Measurements from ENCODE around the gene SRGAP3.

Gene SRGAP3

DNA sequence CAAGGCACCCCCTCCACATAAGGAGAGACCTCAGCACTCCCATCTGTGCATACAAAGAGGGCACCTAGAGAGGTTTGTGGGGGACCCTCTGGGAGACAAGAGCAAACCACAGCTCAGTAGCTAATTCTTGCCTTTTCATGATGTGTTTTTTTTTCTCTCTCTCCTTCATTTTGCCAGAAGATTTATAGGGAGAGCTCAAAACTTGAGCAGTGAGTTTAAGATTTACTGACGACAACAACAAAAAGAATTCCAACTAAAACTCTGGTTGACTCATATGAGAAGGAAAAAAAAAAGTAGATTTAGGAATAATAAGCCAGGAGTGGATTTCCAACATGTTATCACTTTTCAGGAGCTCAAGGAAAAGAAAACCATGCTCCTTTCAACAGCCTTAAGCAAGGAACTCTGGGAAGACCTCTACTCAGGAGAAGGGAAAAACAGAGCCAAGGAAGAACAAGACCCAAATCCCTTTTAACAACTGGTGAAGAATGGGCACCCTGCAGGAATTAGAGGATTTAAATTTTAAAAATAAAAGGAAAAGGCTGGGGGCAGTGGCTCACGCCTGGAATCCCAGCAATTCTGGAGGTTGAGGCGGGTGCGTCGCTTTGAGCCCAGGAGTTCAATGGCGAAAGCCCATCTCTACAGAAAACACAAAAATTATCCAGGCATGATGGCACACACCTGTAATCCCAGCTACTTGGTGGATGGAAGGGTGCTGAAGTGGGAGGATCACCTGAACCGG lies 228.0 kb downstream of the SRGAP3 start:
- TF ChIP-seq, protein P1, sequence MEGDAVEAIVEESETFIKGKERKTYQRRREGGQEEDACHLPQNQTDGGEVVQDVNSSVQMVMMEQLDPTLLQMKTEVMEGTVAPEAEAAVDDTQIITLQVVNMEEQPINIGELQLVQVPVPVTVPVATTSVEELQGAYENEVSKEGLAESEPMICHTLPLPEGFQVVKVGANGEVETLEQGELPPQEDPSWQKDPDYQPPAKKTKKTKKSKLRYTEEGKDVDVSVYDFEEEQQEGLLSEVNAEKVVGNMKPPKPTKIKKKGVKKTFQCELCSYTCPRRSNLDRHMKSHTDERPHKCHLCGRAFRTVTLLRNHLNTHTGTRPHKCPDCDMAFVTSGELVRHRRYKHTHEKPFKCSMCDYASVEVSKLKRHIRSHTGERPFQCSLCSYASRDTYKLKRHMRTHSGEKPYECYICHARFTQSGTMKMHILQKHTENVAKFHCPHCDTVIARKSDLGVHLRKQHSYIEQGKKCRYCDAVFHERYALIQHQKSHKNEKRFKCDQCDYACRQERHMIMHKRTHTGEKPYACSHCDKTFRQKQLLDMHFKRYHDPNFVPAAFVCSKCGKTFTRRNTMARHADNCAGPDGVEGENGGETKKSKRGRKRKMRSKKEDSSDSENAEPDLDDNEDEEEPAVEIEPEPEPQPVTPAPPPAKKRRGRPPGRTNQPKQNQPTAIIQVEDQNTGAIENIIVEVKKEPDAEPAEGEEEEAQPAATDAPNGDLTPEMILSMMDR (IDR thresholded peaks at IDR 0.05) = no peak
- TF ChIP-seq ZFX (IDR thresholded peaks at IDR 0.05; ENCODE audit: borderline replicate concordance) = no peak
- H3K27ac ChIP-seq = no peak overlapping the region

DNA sequence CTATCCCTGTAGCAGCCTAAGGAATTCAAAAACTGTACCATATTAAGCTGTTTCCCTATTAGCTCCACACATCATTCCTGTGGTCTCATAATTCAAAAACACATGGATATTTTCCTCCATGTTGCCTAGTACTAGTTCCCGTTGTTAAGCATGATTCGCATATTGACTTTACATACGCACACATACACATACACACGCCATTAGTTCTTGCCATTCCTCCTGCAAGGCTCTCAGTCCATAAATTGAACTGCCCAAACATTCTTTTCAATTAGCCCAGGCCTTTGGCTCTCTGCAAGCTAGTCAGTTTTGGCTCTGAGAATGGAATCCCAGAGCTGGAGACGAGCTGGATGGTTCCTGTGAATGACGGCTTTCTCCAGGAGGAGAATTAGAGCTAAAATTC lies 229.0 kb downstream of the SRGAP3 start:
- H3K27ac ChIP-seq = no peak overlapping the region
- no peak for TF ChIP-seq ZFX (IDR thresholded peaks at IDR 0.05; ENCODE audit: borderline replicate concordance)
- TF ChIP-seq, protein P1 (IDR thresholded peaks at IDR 0.05) = no peak

DNA sequence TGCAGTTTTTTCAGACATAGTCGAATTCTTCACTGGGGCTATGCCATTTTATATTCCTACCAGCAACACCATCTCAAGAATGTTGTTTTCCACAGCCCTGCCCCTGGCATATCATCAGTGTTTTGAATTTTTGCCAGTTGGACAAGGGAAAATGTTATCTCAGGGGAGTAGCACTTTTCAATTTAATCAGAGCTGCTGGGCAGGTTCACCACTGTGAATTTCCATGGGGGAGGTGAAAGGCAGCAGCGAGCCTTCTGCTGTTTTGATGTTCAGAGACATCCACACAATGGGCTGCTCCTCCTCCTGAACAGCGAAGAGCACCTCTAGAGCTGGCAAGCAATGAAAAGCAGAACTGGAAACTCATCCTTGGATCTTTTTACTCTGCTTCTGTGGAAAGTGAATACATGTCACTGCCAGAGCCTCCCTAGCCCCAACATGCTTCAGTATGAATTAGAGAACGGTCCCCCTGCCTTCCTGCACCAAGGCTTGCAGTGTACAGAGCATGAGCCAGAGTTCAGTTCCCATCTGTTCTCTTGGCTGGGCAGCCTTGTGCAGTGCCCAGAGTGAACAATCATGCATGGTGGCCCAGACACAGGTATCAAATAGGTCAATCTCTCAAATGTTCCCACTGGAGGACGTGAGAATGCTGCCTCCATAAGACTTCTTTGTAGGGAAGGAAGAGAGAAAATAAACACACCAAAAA lies 230.0 kb downstream of the SRGAP3 start:
- TF ChIP-seq, protein P1 (IDR thresholded peaks at IDR 0.05) = no peak
- TF ChIP-seq ZFX (IDR thresholded peaks at IDR 0.05; ENCODE audit: borderline replicate concordance) = no peak
- H3K27ac ChIP-seq = no peak overlapping the region

DNA sequence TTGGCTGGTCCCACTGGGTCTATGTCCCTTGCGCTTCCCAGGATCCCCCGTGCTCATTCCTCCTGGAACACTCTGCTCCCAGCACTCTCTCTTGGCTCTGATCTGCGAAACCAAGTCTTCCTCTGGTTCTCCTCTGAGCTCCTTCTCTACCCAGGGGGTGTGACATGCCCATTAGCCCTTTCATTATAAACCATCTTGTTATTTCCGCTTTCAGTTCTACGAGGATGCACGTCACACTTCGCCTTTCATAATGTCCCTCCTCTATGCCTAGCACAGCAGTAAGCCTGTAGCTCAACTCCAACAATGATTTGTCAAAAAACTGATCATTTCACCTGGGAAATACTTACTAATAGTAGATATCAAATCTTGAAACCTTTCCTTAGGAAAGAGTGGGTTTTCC lies 234.2 kb downstream of the SRGAP3 start:
- TF ChIP-seq, protein P1 (IDR thresholded peaks at IDR 0.05) = no peak
- TF ChIP-seq ZFX (IDR thresholded peaks at IDR 0.05; ENCODE audit: borderline replicate concordance) = no peak
- no peak overlapping the region for H3K27ac ChIP-seq

DNA sequence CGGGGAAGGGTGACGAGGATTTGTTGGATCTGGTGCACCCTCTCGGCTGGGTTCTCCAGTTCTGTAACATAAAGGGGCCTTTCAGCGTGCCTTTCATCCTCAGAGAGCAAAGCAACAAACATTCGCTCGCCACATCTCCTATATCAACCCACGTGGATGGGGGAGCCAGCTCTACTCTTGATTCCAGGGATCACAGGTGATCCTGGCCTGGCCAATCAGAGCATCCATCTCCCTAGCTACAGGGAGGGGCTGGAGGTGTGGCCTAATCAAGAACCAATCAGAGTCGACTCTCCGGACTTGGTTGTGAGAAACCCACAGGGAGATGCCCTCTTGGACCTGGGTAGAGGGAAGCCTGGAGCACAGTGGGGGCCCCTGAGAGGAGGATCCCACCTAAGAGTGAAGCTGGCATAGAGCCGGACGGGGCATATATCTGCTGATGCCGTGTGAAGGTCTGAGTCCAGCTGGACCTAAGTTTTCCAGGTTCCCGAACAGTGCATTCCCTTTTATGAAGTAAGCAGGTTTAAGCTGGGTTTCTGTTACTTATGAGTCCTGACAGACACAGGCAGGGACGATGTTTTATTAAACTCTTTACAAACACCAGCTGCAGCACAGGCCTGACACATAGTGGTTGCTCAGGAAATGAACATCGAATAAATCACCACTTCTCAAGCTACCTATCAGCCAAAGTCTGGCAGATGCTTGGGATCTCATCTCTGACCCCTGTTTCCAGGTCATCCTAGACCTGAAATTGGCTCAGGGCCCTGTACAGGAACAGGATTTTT lies 235.5 kb downstream of the SRGAP3 start:
- no peak overlapping the region for H3K27ac ChIP-seq
- no peak for TF ChIP-seq ZFX (IDR thresholded peaks at IDR 0.05; ENCODE audit: borderline replicate concordance)
- TF ChIP-seq, protein P1 (IDR thresholded peaks at IDR 0.05) = 0 out of 2 replicates have a peak, but pooled peaks have one; percentile 10

DNA sequence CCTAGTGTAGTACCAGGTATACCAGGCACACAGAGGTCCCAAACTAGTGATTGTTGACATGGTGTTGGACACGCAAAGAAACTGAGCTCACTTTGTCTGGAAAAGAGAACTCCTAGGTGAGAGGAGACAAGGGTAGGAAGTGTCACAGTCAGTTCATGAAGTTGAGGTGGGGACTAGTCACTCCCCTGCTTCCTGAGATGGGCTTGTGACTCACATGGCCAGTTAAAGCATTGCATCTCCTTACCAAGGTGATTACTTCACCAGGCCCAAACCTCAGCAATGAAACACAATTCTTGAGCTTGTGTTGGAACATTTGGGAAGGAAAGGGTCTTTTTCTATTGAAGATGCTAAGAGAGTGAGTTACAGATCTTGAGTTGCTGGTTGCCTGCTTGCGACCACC lies 236.9 kb downstream of the SRGAP3 start:
- H3K27ac ChIP-seq = no peak overlapping the region
- TF ChIP-seq, protein P1 (IDR thresholded peaks at IDR 0.05) = no peak
- TF ChIP-seq ZFX (IDR thresholded peaks at IDR 0.05; ENCODE audit: borderline replicate concordance) = no peak
